Measurements from ENCODE around the gene WDR46. TPM values are rescaled to one million over a fixed set of nuclear protein-coding genes. Genes with fewer than 3 reads are reported as not detected.

WDR46 gene
- total and polyA plus RNA-seq, 10 of the 15 experiments (the other 5 are each of a cell fraction or from before 2014, with no cell fraction given), result 10.1 to 147 (median 86.0) TPM

DNA sequence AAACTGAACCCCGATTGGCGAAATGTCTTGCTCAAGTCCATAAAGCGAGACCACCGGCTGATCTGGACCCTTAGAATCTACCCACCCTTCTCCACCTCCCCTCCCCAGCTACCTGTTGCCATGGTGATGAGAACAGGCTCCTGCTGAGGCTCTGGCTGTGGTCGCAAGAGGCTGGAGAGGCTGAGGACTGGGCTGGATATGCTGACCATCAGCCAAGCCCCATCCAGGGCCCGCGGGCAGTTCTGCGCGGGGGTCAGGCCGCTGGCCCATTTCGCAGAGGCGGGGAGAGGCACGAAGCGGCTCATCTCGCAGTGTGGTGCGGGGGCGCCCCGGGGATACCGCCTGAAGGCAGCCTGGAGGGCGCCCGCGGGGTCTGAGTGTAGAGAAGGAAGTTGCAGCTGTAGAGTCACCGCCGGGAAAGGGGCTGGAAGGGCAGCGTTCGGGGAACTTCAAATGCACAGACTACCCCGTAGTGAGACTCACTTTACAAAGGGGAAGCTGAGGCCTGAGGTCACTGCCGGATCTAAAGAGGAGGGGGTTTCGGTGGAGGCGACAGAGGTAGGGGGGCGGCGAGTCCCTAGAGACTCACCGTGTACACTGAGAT is 24.2 kb upstream of the WDR46 start (continued):
- no peak for TF ChIP-seq SPI1 (IDR thresholded peaks at IDR 0.05; ENCODE audit: borderline replicate concordance, insufficient read depth, low read depth, low read length)
- no peak for TF ChIP-seq EED (IDR thresholded peaks at IDR 0.05; ENCODE audit: low read depth)
- TF ChIP-seq, protein P1, sequence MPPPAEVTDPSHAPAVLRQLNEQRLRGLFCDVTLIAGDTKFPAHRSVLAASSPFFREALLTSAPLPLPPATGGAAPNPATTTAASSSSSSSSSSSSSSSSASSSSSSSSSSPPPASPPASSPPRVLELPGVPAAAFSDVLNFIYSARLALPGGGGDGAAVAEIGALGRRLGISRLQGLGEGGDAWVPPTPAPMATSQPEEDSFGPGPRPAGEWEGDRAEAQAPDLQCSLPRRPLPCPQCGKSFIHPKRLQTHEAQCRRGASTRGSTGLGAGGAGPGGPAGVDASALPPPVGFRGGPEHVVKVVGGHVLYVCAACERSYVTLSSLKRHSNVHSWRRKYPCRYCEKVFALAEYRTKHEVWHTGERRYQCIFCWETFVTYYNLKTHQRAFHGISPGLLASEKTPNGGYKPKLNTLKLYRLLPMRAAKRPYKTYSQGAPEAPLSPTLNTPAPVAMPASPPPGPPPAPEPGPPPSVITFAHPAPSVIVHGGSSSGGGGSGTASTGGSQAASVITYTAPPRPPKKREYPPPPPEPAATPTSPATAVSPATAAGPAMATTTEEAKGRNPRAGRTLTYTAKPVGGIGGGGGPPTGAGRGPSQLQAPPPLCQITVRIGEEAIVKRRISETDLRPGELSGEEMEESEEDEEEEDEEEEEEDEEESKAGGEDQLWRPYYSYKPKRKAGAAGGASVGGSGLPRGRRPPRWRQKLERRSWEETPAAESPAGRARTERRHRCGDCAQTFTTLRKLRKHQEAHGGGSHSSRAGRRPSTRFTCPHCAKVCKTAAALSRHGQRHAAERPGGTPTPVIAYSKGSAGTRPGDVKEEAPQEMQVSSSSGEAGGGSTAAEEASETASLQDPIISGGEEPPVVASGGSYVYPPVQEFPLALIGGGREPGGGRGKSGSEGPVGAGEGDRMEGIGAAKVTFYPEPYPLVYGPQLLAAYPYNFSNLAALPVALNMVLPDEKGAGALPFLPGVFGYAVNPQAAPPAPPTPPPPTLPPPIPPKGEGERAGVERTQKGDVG (CRISPR knock-in tag; IDR thresholded peaks at IDR 0.05), result no peak
- TF ChIP-seq HDAC2 (IDR thresholded peaks at IDR 0.05), result no peak
- TF ChIP-seq ZNF687 (IDR thresholded peaks at IDR 0.05), result no peak

Measured in GM12878 (cell line).